Sigmoid colon (tissue), 4 donors: ENCODE data around the gene BCAS1.

Source experiments
- CTCF ChIP-seq, 4 experiments: fragments of 450-650 bp in 3 of 4; fragments of 200-600 bp in 1 of 4; IDR thresholded peaks; one replicate each; pipeline ENCODE4 v1.5.1; 2016 to 2019; ENCODE audit warnings: antibody characterized with exemption in 4 of 4, mild to moderate bottlenecking in 3 of 4, moderate library complexity in 2 of 4
- POLR2A ChIP-seq, 2 donors: fragments of 450-650 bp; IDR thresholded peaks; one replicate each; pipeline ENCODE4 v1.6.1; 2016; ENCODE audit warnings: antibody characterized with exemption in 2 of 2, mild to moderate bottlenecking in 2 of 2, moderate library complexity in 2 of 2
- POLR2AphosphoS5 ChIP-seq, 4 donors: sonication (generic); formaldehyde crosslinking; IDR thresholded peaks; one replicate each; pipeline ENCODE4 v1.6.1; 2017; ENCODE audit warnings: antibody characterized with exemption in 4 of 4

GRCh38 chr20:53948383-53949318 lies 121.7 kb downstream of the BCAS1 start:
- no peak for TF ChIP-seq POLR2A (IDR thresholded peaks at IDR 0.05)
- TF ChIP-seq CTCF (IDR thresholded peaks at IDR 0.05): no peak
- TF ChIP-seq POLR2AphosphoS5 (IDR thresholded peaks at IDR 0.05): no peak
